AG04450 (cell line): Measurements from ENCODE around the gene EPN3. TPM values are rescaled to one million over a fixed set of nuclear protein-coding genes. Genes with fewer than 3 reads are reported as not detected.

ENCODE experiments used
- CTCF ChIA-PET: fragments of 300-600, 350-600 bp; formaldehyde crosslinking; extraction: SDS; loops from one replicate; lab custom pipeline; 2022; ENCODE audit warnings: antibody characterized with exemption, inconsistent platforms; lab: Charles Lee
- POLR2A ChIA-PET: fragments of 350-600 bp; formaldehyde crosslinking; extraction: SDS; loops from one replicate; lab custom pipeline; 2021; ENCODE audit warnings: antibody characterized with exemption, inconsistent platforms; lab: Yijun Ruan, JAX
- DNase-seq: peaks from one replicate; pipeline ENCODE4 v3.0.0-alpha.2; 2011; ENCODE audit warnings: low read depth, low spot score
- H3K27ac ChIP-seq: one replicate; pipeline ENCODE4 v1.5.1; 2012; ENCODE audit warnings: low read depth, low read length, control low read depth
- H3K27me3 ChIP-seq: one replicate; pipeline ENCODE4 v1.6.0; 2012; ENCODE audit warnings: low read length; ENCODE audit not compliant: control insufficient read depth, insufficient read depth
- H3K4me3 ChIP-seq: 2 replicates; pipeline ENCODE4 v1.5.1; 2011; ENCODE audit warnings: mild to moderate bottlenecking, low read depth, low read length, control low read depth
- H3K9me3 ChIP-seq: 2 replicates; pipeline ENCODE4 v1.5.1; 2012; ENCODE audit warnings: low read length; ENCODE audit not compliant: control insufficient read depth, insufficient read depth
- CTCF ChIP-seq: IDR thresholded peaks from 2 replicates; pipeline ENCODE4 v1.5.1; 2011; ENCODE audit warnings: low read depth, low read length, control low read depth, inconsistent platforms
- polyA plus RNA-seq: library from polyadenylated mRNA; depleted of rRNA; stranded (reverse); fragments of >200 nt; gene quantifications from 2 replicates; pipeline ENCODE4 v1.2.3, GENCODE V29; 2011

Gene EPN3
- polyA plus RNA-seq, 1 experiment: not detected

- CTCF ChIA-PET: interaction anchor here (0.5 kb wide), 1 partner anchor 24 kb away, joined by 3 read pairs; no protein-coding TSS in a partner anchor
- no peak for DNase-seq
- H3K4me3 ChIP-seq: no peak overlapping the region
- no peak for TF ChIP-seq CTCF
- H3K27me3 ChIP-seq: peaks cover 35% of the 10 kb centered on the region
- POLR2A ChIA-PET: no interaction called here
- H3K27ac ChIP-seq: no peak overlapping the region
- no peaks in the 10 kb centered on the region for H3K9me3 ChIP-seq
These were observed 7.7 kb upstream of the EPN3 start for GRCh38 chr17:50524838-50525237.

DNA sequence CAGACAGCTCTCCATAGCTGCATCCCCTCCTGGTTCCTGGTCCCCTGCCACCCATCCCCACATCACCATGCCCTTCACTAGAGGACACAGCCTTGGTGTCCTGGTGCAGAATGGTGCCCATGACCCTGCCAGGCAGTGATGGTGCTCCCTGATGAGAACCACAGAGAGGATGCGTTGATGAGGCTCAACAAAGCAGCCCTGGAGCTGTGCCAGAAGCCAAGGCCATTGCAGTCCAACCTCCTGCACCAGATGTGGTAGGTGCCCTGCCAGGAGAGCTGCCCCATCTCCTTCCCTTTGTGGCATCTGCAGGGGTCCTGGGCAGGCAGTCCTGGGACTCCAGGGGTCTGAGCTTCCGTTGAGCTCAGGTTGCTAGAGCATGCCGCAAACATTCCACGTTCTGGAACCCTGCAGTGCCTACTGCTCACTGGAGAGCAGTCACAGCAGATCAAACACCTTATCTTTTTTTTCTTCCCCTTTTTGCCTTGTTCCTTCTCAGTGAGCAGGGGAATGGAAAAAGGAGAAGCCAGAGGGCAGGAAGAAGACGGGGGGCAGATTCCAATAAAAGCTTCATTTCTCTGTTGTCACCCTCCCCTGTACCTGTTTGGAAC is 5.3 kb upstream of the EPN3 start:
- H3K27me3 ChIP-seq: peaks cover 52% of the 10 kb centered on the region
- no peak overlapping the region for H3K27ac ChIP-seq
- TF ChIP-seq CTCF: no peak
- CTCF ChIA-PET: no interaction called here
- POLR2A ChIA-PET: no interaction called here
- no peak overlapping the region for H3K4me3 ChIP-seq
- DNase-seq: no peak
- no peaks in the 10 kb centered on the region for H3K9me3 ChIP-seq

DNA sequence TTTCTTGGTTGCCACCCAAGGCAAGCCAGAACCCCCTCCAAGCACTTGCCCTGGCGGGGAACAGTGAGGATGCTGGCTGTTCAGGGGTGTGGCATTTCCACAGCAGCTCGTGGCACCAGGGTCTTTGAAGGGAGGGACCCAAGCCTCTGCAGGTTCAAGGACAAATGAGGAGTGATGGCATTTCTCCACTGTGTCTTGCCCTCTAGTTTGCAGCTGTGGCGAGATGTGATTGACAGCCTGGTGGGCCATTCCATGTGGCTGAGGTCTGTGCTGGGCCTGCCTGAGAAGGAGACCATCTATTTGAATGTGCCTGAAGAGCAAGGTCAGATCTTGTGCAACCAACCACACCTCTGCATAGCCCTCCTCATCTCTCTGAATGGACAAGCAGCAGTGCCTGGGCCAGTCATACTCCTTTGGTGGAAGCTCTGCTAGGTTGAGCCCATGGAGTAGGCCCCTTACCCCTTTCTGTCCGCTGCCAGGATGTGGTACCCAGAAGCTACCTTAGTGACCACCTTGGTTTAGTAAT is 4.5 kb upstream of the EPN3 start:
- H3K9me3 ChIP-seq: no peaks in the 10 kb centered on the region
- peaks cover 55% of the 10 kb centered on the region for H3K27me3 ChIP-seq
- TF ChIP-seq CTCF: no peak
- POLR2A ChIA-PET: no interaction called here
- H3K27ac ChIP-seq: no peak overlapping the region
- DNase-seq: no peak
- H3K4me3 ChIP-seq: no peak overlapping the region
- CTCF ChIA-PET: no interaction called here

DNA sequence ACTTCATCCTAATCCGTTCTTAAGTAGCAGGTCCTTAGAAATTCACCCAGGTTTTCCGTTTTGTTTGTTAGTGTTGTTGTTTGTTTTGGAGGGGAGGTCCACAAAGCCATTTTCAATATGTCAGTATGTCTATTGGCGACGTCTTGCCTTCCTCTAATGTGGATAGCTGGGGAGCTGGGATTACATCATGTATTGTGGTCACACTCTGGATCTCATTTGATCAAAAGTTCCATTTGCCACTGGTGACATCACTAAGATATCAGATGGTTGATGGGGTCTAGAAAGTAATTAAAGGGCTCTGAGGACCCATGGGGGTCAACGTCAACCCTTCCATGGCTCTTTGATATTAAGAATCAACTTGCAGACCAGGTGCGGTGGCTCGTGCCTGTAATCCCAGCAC is 2.7 kb upstream of the EPN3 start:
- CTCF ChIA-PET: no interaction called here
- no peak overlapping the region for H3K4me3 ChIP-seq
- DNase-seq: no peak
- peaks cover 51% of the 10 kb centered on the region for H3K27me3 ChIP-seq
- TF ChIP-seq CTCF: no peak
- H3K9me3 ChIP-seq: no peaks in the 10 kb centered on the region
- POLR2A ChIA-PET: no interaction called here
- H3K27ac ChIP-seq: no peak overlapping the region

DNA sequence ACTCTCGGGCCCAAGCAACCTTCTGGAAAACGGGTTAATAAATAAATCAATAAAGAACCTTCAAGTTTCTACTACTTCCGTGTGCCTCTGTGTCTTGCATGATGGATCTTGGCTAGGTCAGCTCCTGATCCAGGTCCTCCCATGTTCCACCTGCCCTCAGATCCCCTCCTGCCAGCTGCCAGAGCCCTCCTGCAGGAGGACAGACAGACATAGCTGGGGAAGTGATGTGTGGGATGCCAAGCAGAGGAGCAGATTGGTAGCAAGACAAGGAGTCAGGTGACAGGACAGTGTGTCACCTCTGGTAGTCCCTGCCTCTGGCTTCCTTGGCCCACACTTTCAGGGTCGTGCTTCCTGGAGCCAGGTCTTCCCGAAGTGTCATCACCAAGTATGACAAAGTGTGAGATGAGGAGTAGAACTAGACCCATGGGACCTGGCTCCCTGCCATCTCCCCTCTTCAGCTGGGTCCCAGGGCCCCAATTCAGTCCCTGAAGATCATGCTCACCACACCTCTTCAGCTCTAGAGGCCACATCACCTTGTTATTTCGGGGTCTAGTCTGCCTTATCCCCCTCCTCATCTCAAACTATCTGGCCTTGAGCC is 1.0 kb upstream of the EPN3 start:
- Histone ChIP-seq H3K4me3 (no peak overlapping the region), H3K27ac (no peak overlapping the region), H3K27me3 (peaks cover 43% of the 10 kb centered on the region), H3K9me3 (no peaks in the 10 kb centered on the region; the same call in 1 of the 2 replicates)
- ChIA-PET CTCF (interaction anchor here (0.5 to 1.9 kb wide), 3 partner anchors 28 to 183 kb away, joined by 3 to 4 read pairs (median 3); no protein-coding TSS in a partner anchor), POLR2A (interaction anchor here (1.3 kb wide), 1 partner anchor 10 kb away, joined by 3 read pairs; no protein-coding TSS in a partner anchor)
- no peak for TF ChIP-seq CTCF
- no peak for DNase-seq
